AG09319 (cell line): Measurements from ENCODE around the gene DNAH8.

Experiments
- DNase-seq: peaks from one replicate; pipeline ENCODE4 v3.0.0-alpha.2; 2010; ENCODE audit warnings: low read depth; ENCODE audit errors: extremely low read depth
- TF ChIP-seq, protein P1 (sequence below): IDR thresholded peaks from 2 replicates; pipeline ENCODE4 v1.5.1; 2011; ENCODE audit warnings: low read depth, mild to moderate bottlenecking, inconsistent platforms, low read length, moderate library complexity

DNAH8 gene

DNA sequence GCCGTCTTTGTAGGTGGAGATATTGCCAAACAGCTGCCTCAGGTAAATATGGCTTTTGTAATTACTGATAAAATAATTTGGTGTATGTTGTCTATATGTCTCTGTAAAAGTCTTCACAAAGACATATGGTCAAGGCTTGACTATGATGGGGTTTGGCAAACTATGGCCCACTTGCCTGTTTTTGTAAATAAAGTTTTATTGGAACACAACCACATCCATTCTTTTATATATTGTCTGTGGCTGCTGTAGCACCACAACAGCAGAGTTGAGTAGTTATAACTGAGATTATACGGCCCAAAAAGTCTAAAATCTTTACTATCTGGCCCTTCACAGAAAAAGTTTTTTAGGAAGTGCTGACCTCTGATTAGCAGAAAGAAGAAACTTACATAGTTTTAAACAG lies 133.6 kb downstream of the DNAH8 start:
- DNase-seq: no peak
- TF ChIP-seq, protein P1, sequence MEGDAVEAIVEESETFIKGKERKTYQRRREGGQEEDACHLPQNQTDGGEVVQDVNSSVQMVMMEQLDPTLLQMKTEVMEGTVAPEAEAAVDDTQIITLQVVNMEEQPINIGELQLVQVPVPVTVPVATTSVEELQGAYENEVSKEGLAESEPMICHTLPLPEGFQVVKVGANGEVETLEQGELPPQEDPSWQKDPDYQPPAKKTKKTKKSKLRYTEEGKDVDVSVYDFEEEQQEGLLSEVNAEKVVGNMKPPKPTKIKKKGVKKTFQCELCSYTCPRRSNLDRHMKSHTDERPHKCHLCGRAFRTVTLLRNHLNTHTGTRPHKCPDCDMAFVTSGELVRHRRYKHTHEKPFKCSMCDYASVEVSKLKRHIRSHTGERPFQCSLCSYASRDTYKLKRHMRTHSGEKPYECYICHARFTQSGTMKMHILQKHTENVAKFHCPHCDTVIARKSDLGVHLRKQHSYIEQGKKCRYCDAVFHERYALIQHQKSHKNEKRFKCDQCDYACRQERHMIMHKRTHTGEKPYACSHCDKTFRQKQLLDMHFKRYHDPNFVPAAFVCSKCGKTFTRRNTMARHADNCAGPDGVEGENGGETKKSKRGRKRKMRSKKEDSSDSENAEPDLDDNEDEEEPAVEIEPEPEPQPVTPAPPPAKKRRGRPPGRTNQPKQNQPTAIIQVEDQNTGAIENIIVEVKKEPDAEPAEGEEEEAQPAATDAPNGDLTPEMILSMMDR: no peak

DNA sequence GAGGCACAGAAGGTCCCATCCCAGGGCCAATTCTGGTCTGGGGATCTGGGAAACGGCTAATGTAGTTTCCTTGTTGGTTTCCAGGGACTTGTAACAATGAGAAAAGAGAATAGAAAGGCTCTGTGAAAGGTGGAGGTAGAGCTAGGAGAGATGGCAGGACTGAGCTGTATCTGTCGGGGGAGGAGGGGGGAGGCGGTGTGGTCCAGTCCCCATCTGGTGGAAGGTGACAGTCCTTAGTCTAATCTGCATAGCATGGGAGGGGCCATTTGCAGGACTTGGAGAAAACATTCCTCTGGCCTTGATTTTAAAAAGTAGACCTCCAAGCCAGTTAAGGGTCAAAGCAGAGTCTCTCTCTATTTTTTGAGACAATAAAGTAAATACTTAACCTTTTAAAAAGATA lies 137.1 kb downstream of the DNAH8 start:
- TF ChIP-seq, protein P1: no peak
- DNase-seq: no peak

DNA sequence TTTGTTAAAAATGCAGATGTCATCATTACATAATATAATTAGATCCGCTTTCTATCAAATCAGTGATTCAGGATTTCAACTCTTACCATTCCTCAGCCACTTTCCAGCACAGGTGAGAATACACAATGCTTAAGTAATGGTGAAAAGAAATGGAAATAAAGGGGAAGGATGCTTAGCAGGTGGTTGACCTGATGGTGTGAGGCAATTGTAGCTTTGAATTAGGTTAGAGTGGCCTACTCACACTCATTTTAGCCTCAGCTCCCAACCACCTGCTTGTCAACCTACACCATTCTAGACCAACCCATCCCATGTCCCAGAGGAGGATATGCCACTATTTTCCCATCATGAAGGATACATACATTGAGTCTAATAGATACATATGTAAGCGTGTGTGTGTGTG lies 138.1 kb downstream of the DNAH8 start:
- DNase-seq: no peak
- TF ChIP-seq, protein P1: no peak

DNA sequence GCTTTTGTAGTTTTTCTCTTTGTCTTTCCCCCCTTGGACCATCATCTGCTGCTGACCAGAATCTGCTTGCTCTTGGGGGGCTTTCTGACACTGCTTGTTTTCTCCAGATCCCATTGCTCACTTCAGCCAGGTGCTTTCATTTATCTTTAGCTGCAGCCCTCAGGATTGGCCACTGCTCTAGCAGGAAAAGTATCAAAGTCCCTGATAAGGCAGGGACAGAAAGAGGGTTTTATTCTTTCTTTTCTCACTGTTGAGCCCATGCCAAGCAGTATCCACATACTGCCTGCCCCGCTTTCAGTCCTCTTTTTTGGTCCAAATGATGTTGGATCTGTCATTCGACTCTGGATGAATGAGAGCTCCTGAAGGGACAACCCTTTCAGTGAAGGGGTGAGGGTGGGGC lies 141.4 kb downstream of the DNAH8 start:
- TF ChIP-seq, protein P1: no peak
- no peak for DNase-seq

DNA sequence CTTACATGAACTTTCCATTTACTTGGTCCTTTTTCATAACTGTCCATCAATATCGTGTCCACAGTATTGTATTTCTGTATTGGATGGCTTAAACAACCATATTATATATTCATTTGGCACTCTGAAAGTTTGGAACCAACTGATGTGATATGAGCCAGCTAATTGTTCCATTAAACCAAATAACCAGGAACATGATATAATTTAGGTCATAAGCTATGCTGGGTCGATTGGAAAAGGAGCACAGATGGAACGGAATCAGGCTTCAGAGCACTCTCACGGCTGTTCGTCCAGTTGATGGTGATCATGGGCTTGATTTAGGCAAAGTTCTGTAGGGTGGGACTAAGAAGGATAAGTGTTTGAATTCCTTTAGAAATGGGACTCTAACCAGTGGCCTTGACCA lies 142.7 kb downstream of the DNAH8 start:
- TF ChIP-seq, protein P1: no peak
- no peak for DNase-seq

DNA sequence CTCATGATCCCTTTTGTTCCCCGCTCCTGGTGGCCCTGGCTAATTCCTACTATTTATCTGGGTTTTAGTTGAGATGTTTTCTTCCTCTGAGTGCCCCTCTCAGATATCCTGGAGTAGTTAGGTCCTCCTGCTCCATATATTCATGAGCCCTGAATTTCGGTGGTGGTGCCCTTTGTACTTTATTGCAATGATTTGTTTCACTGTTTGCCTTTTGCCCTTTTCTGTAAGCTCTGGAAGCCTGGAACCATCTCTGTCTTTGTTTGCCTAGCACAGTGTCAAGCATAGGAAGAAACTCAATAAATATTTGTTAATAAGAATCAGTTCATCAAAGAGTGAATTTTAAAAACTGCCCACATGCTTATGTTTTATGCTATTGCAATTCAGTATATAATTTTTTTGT lies 144.9 kb downstream of the DNAH8 start:
- DNase-seq: no peak

DNA sequence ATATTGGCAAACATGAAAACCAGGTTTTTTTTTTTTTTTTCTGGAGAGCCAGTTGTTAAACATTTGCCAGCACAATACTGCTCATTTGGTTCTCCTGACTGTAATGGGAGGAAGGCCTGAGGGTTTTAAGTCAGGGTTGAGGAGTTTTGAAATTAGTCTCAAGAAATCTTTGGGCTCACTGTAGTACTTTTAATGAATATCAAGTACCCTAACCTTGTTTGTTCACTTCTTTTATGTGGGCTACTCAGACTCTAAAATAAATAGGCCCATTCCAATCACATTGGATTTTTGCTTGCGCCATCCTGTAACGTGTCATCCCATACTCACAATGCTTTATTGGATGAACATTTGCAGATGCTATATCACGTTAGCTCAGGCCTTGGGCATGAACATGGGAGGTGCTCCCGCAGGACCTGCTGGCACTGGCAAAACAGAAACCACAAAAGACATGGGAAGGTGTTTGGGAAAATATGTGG lies 146.9 kb downstream of the DNAH8 start:
- TF ChIP-seq, protein P1: no peak
- no peak for DNase-seq

More for the DNA sequence above, 144.9 kb downstream of the DNAH8 start:
- TF ChIP-seq, protein P1: no peak
